Tongue (tissue), 2 donors: ENCODE data around the gene HMGB1. TPM values are rescaled to one million over a fixed set of nuclear protein-coding genes. Genes with fewer than 3 reads are reported as not detected.
A peak's percentile ranks its signal among the peaks of the same experiment; 100 is the strongest.

Source experiments
- DNase-seq: peaks from one replicate; pipeline ENCODE4 v3.0.0-alpha.2; 2015
- total RNA-seq: library from RNA; depleted of rRNA; stranded (reverse); fragments of >200 nt; gene quantifications from one replicate; pipeline ENCODE4 v1.2.3, GENCODE V29; 2014

HMGB1 gene
- 300 TPM for total RNA-seq

GRCh38 chr13:30465593-30466357 is at the start of gene HMGB1:
Gene HMGB1, minus strand, starts transcription at chr13:30465936. Its CDS starts 2,256 bp downstream, at chr13:30463680.
- peak; percentile 100 for DNase-seq

GRCh38 chr13:30510811-30511371 is 45.2 kb upstream of the HMGB1 start:
- no peak for DNase-seq

- no peak for DNase-seq
Measured at GRCh38 chr13:30510091-30510490, 44.4 kb upstream of the HMGB1 start.

GRCh38 chr13:30509254-30510050 is 43.7 kb upstream of the HMGB1 start:
- no peak for DNase-seq

- no peak for DNase-seq
Measured at GRCh38 chr13:30504081-30504480, 38.3 kb upstream of the HMGB1 start.

GRCh38 chr13:30502237-30502636 is 36.5 kb upstream of the HMGB1 start:
- no peak for DNase-seq

GRCh38 chr13:30499338-30499737 is 33.6 kb upstream of the HMGB1 start:
- DNase-seq, result no peak

- no peak for DNase-seq
Measured at GRCh38 chr13:30496147-30496546, 30.4 kb upstream of the HMGB1 start.

- no peak for DNase-seq
Measured at GRCh38 chr13:30495746-30496145, 30.0 kb upstream of the HMGB1 start.

GRCh38 chr13:30493658-30494381 is 28.1 kb upstream of the HMGB1 start:
- no peak for DNase-seq

- no peak for DNase-seq
Measured at GRCh38 chr13:30487075-30487470, 21.3 kb upstream of the HMGB1 start.

- peak; percentile 57 for DNase-seq
Measured at GRCh38 chr13:30486230-30487074, 20.7 kb upstream of the HMGB1 start.

GRCh38 chr13:30481241-30481760 is 15.6 kb upstream of the HMGB1 start:
- DNase-seq, result no peak

GRCh38 chr13:30480292-30480950 is 14.7 kb upstream of the HMGB1 start:
- no peak for DNase-seq

GRCh38 chr13:30479883-30480219 is 14.1 kb upstream of the HMGB1 start:
- no peak for DNase-seq

- no peak for DNase-seq
Measured at GRCh38 chr13:30479154-30479882, 13.6 kb upstream of the HMGB1 start.

GRCh38 chr13:30477346-30478195 is 11.8 kb upstream of the HMGB1 start:
- peak; percentile 52 for DNase-seq

GRCh38 chr13:30473675-30474074 is 7.9 kb upstream of the HMGB1 start:
- no peak for DNase-seq

GRCh38 chr13:30466841-30467252 is 1.1 kb upstream of the HMGB1 start:
- DNase-seq, result peak; percentile 65
